Calu3 (cell line): ENCODE results near the gene PSTPIP2. TPM values are rescaled to one million over a fixed set of nuclear protein-coding genes. Genes with fewer than 3 reads are reported as not detected.
A peak's percentile ranks its signal among the peaks of the same experiment; 100 is the strongest.
"Not testable (repeated sequence)": the region's sequence is repeated elsewhere in the genome, so short reads cannot be mapped to it uniquely, and the experiment has no call there.

ENCODE experiments used
- BruUV-seq: library from RNA; stranded (reverse); fragments of 400-500 nt; replicated peaks from 2 replicates; lab custom pipeline; 2021; lab: Mats Ljungman, UMichigan
- CTCF ChIA-PET: fragments of 300-600 bp; sonication (Branson Sonifier 250); formaldehyde crosslinking; loops from one replicate; lab custom pipeline; 2022; ENCODE audit warnings: antibody characterized with exemption; lab: Charles Lee
- DNase-seq: peaks from one replicate; pipeline ENCODE4 v3.0.0; 2022
- H3K27ac Mint-ChIP-seq: one replicate; pipeline ENCODE4 v1.8.0; 2022; ENCODE audit warnings: mixed read lengths; ENCODE audit not compliant: unreplicated experiment
- H3K27me3 Mint-ChIP-seq: one replicate; pipeline ENCODE4 v1.8.0; 2022; ENCODE audit warnings: mixed read lengths; ENCODE audit not compliant: unreplicated experiment
- H3K36me3 Mint-ChIP-seq: one replicate; pipeline ENCODE4 v1.8.0; 2022; ENCODE audit warnings: mild to moderate bottlenecking, moderate library complexity, mixed read lengths; ENCODE audit not compliant: insufficient read depth, unreplicated experiment
- H3K4me1 Mint-ChIP-seq: one replicate; pipeline ENCODE4 v1.8.0; 2022; ENCODE audit warnings: mild to moderate bottlenecking, low read depth, mixed read lengths; ENCODE audit not compliant: unreplicated experiment
- H3K4me3 Mint-ChIP-seq: one replicate; pipeline ENCODE4 v1.8.0; 2022; ENCODE audit warnings: mild to moderate bottlenecking, low read depth, moderate library complexity, mixed read lengths; ENCODE audit not compliant: unreplicated experiment
- H3K9me3 Mint-ChIP-seq: one replicate; pipeline ENCODE4 v1.8.0; 2022; ENCODE audit warnings: low read depth, mixed read lengths; ENCODE audit not compliant: unreplicated experiment
- CTCF ChIP-seq: fragments of 200-600 bp; IDR thresholded peaks from one replicate; pipeline ENCODE4 v1.8.0; 2022; ENCODE audit warnings: antibody characterized with exemption; ENCODE audit not compliant: unreplicated experiment
- intact Hi-C: fragments of 100-400 bp; cut with micrococcal nuclease; formaldehyde crosslinking; loops from one replicate; pipeline ENCODE4 v1.10.0; 2022; ENCODE audit not compliant: unreplicated experiment
- total RNA-seq: library from RNA; stranded (reverse); gene quantifications from 2 replicates; pipeline ENCODE4 v1.2.3, GENCODE V29; 2022

Gene PSTPIP2
- total RNA-seq, 1 experiment from 2014 or later: 2.6 TPM

- no peak for TF ChIP-seq CTCF
- intact Hi-C loops: no loop called here
- Mint-ChIP-seq H3K27ac (peak within 1 kb of the TSS; percentile 89), H3K4me3 (peak within 1 kb of the TSS; percentile 91), H3K9me3 (no peaks in the 10 kb centered on the region), H3K4me1 (peaks cover 24% of the 10 kb centered on the region), H3K36me3 (peaks cover 19% of the 10 kb centered on the region), H3K27me3 (no peaks in the 10 kb centered on the region)
- CTCF ChIA-PET: no interaction called here
- DNase-seq: peak; percentile 97
- BruUV-seq: no TSS peak
Measured at GRCh38 chr18:45967007-45967706, 104.9 kb downstream of the PSTPIP2 start, which contains the start of gene EPG5. Gene EPG5, minus strand, starts transcription at chr18:45967329. Its CDS starts 90 bp downstream, at chr18:45967239.

- H3K27ac Mint-ChIP-seq, H3K9me3 Mint-ChIP-seq, H3K27me3 Mint-ChIP-seq, CTCF ChIA-PET, H3K4me3 Mint-ChIP-seq, BruUV-seq, intact Hi-C loops, DNase-seq: not testable (repeated sequence)
- peaks cover 19% of the 10 kb centered on the region for H3K36me3 Mint-ChIP-seq
- H3K4me1 Mint-ChIP-seq: peaks cover 41% of the 10 kb centered on the region
Measured at GRCh38 chr18:45964913-45965312, 107.1 kb downstream of the PSTPIP2 start.

DNA sequence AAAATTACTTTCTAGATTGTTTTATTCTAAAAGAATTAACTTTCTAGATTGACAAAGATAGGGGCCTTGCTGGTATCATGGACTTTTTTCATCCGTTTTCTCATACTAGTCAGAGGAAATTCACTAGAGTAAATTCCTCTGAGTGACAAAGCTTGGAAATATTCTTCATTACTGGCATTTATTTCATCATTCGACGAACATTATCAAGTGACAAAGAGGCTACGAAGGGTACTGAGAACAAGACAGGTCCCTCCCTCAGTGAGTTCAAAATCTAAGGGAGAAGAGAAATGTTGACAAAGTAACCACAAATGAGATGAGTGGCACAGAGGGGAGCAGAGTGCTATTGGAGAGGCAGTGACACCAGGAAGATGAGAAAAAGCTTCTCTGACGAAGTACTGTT is 109.2 kb downstream of the PSTPIP2 start:
- Mint-ChIP-seq H3K4me1 (peaks cover 45% of the 10 kb centered on the region), H3K4me3 (peak overlapping the region; percentile 5), H3K27ac (peak overlapping the region; percentile 51), H3K9me3 (no peaks in the 10 kb centered on the region), H3K36me3 (peaks cover 16% of the 10 kb centered on the region), H3K27me3 (no peaks in the 10 kb centered on the region)
- DNase-seq: no peak
- no TSS peak for BruUV-seq
- CTCF ChIA-PET: interaction anchor here (0.6 to 1.6 kb wide), 2 partner anchors 23 to 111 kb away, joined by 3 to 4 read pairs; no protein-coding TSS in a partner anchor
- TF ChIP-seq CTCF: no peak
- intact Hi-C loops: no loop called here

DNA sequence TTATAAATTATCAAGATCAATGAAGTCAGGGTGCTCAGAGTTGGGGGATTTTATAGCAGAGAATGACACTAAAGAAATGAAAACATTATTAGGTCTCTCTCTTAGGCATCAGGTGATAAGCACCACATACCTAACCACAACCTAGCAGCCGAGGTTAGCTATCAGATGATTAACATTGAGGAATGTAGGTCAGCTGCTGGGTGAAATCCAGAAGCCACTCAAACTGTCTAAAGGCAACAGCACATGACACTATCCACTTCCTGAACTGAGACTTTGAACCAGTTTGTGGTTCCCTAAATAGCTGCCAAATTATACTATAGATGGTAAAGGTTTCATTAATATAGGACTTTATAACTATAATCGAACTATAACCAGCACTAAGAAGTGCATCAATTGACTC is 109.6 kb downstream of the PSTPIP2 start:
- H3K27ac Mint-ChIP-seq: no peak overlapping the region
- peaks cover 12% of the 10 kb centered on the region for H3K36me3 Mint-ChIP-seq
- intact Hi-C loops: no loop called here
- peak overlapping the region; percentile 5 for H3K4me3 Mint-ChIP-seq
- H3K9me3 Mint-ChIP-seq: no peaks in the 10 kb centered on the region
- CTCF ChIA-PET: interaction anchor here (0.6 to 1.6 kb wide), 4 partner anchors 16 to 696 kb away, joined by 3 to 7 read pairs (median 4); no protein-coding TSS in a partner anchor
- peak; percentile 37 for DNase-seq
- BruUV-seq: no TSS peak
- H3K4me1 Mint-ChIP-seq: peaks cover 42% of the 10 kb centered on the region
- TF ChIP-seq CTCF: no peak
- no peaks in the 10 kb centered on the region for H3K27me3 Mint-ChIP-seq

- intact Hi-C loops, CTCF ChIA-PET, BruUV-seq, H3K36me3 Mint-ChIP-seq, H3K9me3 Mint-ChIP-seq, H3K27me3 Mint-ChIP-seq, H3K27ac Mint-ChIP-seq, H3K4me3 Mint-ChIP-seq, DNase-seq: not testable (repeated sequence)
- H3K4me1 Mint-ChIP-seq: peaks cover 42% of the 10 kb centered on the region
Measured at GRCh38 chr18:45959484-45959883, 112.6 kb downstream of the PSTPIP2 start.
